GM12865 (cell line): ENCODE measurements around the gene CD33.
A peak's percentile ranks its signal among the peaks of the same experiment; 100 is the strongest.

Source experiments
- DNase-seq: peaks from one replicate; pipeline ENCODE4 v3.0.0; 2010; ENCODE audit warnings: low read depth
- H3K4me3 ChIP-seq: 2 replicates; pipeline ENCODE4 v1.5.1; 2011; ENCODE audit warnings: mild to moderate bottlenecking, low read depth, low read length, control low read depth
- TF ChIP-seq, protein P1 (sequence below): IDR thresholded peaks from 2 replicates; pipeline ENCODE4 v1.5.1; 2011; ENCODE audit warnings: low read length, control low read depth, low read depth, inconsistent platforms; ENCODE audit not compliant: insufficient read depth; ENCODE audit errors: missing control alignments

Gene CD33

DNA sequence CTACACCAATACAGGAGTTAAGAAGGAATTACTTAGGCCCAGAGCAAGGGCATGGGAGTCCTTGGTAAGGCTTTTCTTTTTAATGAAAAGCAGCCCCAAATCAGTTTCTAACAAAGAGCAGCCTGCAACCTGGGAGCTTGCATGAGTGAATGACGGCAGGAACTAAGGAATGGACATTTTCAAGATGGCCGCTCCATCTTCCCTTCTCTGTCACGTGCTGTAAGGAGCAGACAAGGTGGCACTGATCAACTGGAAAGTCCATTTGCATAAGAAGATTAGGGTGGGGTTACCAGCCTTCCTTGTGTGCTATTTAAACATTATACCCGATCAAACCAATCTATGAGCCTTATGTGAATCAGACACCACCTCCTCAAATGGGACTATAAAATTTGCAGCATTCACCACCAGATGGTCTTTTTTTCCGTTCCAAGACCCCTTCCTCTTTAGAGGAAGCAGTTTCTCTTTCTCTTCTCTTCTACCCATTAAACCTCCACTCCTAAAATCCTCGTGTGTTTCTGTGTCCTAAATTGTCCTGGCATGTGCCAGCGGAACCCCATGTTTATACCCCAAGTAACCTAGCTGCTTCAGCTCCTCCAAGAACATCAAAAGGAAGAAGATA is 23.2 kb downstream of the CD33 start:
- no peak for DNase-seq
- no peak overlapping the region for H3K4me3 ChIP-seq
- TF ChIP-seq, protein P1, sequence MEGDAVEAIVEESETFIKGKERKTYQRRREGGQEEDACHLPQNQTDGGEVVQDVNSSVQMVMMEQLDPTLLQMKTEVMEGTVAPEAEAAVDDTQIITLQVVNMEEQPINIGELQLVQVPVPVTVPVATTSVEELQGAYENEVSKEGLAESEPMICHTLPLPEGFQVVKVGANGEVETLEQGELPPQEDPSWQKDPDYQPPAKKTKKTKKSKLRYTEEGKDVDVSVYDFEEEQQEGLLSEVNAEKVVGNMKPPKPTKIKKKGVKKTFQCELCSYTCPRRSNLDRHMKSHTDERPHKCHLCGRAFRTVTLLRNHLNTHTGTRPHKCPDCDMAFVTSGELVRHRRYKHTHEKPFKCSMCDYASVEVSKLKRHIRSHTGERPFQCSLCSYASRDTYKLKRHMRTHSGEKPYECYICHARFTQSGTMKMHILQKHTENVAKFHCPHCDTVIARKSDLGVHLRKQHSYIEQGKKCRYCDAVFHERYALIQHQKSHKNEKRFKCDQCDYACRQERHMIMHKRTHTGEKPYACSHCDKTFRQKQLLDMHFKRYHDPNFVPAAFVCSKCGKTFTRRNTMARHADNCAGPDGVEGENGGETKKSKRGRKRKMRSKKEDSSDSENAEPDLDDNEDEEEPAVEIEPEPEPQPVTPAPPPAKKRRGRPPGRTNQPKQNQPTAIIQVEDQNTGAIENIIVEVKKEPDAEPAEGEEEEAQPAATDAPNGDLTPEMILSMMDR: no peak

DNA sequence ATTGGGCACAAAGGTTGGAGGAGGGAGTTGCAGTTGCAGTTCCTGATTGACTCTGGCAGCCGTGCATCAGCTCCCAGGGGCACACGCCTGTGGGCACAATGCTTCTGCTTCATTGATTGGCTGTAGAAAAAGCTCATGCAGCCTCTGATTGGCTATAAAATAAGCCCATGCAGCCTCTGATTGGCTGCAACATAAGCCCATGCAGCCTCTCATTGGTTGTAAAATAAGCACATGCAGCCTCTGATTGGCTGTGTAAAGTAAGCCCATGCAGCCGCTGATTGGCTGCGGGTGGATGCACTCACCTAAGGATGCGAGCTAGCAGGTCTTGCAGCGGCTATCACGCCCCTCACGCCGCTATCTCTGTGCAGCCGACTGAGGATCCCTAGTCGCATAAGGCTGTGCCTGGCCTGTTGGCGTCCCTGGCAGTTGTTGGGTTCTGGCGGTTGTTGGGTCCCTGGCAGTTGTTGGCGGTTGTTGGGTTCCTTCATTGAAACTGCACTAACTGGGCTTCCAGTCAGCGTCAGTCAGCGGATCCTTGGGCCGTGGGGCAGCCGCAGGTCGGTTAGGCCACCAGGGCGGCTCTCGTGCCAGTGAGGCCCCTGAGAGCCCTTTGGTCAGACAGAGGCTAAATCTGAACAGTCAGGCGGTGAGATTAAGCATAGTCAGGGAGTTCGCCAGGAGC is 26.0 kb downstream of the CD33 start, which contains the start of gene SIGLECL1:
SIGLECL1 (plus strand) TSS at position 295 of the 682 bp plus-strand sequence. CDS start 12,993 bp downstream, outside the sequence.
- H3K4me3 ChIP-seq: no peak within 1 kb of the TSS
- TF ChIP-seq, protein P1: no peak
- DNase-seq: no peak

DNA sequence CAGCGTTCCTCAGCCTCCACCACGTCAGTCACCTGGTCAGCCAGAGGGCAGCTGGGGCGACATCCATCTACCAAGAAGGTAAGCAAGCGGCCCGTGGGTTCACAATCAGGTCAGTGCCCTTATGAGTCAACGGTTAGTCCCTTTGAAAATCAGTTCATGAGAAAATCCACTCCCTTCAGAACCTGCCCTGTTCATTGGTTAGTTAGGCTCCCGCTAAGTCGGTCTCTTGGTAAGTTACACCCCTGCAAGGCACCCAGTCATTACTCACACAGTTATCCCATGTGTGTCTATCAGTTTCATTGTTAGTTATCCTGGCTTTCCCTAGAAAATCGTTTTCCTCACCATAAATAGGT is 26.6 kb downstream of the CD33 start:
- H3K4me3 ChIP-seq: no peak overlapping the region
- peak; percentile 80 for DNase-seq
- TF ChIP-seq, protein P1: no peak

DNA sequence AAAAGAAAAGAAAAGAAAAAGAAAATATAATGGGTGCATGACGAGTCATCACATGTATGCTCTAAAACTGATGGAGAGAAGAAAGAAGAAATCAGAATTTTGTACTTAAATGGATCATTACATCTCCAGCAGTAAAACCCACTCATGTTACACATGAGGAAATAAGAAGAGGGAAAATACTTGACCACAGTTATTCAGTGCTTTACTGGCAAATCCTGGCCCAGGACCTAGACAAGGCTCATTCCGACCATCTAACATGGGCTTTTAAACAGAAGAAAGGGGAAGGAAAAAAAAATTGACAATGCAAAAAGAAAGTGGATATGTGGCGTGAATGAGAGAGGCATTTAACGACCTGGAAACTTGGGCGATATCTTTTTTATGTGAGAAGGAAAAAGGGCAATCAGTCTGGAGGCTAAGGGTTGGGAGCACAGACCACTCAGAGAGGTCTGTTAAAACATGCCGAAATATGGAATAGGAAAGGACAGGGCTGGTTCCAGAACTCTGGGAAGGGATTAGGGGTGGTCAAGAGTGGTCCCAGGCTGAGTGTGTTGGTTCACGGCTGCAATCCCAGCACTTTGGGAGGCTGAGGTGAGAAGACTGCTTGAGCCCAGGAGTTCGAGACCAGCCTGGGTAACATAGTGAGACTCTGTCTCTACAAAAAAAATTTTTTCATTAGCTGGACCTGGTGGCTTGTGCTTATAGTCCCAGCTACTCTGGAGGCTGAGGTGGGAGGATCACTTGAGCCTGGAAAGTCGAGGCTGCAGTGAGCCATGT is 27.6 kb downstream of the CD33 start:
- no peak for DNase-seq
- TF ChIP-seq, protein P1: no peak

DNA sequence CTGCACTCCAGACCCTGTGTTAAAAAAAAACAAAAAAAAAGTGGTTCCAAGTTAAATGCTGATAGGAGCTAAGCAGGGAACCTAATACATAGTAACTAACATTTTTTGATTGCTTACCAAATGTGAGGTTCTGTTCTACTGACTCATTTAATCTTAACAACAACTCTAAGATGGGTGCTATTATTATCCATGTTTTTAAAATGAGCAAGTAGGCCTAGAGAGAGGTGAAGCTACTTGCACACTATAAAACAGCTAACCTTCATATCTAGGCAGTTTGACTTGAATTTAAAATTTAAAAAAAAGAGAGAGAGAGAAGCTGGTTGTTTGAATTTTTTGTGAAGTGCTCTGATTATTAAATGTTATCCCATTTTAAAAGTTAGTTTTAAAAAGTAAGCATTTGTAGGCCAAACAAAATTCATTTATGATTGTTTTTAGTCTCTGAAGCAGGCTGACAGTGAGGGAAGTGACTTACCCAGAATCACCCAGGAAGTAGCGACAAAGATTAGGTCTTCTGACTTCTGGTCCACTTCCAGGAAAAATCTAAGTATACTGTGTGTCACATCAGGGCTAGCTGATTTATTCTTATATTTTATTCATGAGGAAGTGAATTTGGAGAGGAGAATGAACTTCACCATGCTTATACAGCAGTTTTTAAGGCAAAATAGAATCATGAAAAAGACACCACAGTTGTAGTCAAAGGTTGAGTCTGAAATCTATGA is 28.4 kb downstream of the CD33 start:
- no peak overlapping the region for H3K4me3 ChIP-seq
- TF ChIP-seq, protein P1: no peak
- no peak for DNase-seq

More for the DNA sequence above, 27.6 kb downstream of the CD33 start:
- no peak overlapping the region for H3K4me3 ChIP-seq

DNA sequence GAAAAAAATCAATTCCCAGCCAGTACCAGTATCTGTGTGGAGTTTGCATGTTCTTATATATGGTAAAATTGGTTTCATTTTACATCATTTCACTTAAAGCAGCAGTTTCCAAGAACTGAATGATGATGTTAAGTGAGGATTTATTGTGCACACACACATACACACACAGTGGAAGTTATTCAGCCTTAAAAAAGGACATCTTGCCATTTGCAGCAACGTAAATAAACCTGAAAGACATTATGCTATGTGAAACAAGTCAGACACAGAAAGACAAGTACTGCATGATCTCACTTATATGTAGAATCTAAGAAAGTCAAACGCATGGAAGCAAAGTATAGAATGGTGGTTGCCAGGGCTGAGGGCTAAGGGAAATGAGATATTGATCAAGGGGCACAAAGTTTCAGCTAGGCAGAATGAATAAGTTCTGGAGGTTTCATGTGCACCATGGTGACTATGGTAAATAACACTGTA is 31.3 kb downstream of the CD33 start:
- DNase-seq: peak; percentile 12
- H3K4me3 ChIP-seq: no peak overlapping the region
- TF ChIP-seq, protein P1: no peak
